GM12875 (cell line): ENCODE data around the gene UFD1.

Experiments used
- H3K4me3 ChIP-seq: one replicate; pipeline ENCODE4 v1.5.1; 2011; ENCODE audit warnings: low read depth, low read length, control low read depth
- CTCF ChIP-seq: IDR thresholded peaks from 2 replicates; pipeline ENCODE4 v1.5.1; 2011; ENCODE audit warnings: low read depth, mild to moderate bottlenecking, control low read depth, inconsistent platforms, low read length, moderate library complexity, borderline replicate concordance; ENCODE audit not compliant: insufficient read depth

Gene UFD1

GRCh38 chr22:19430890-19431541 lies 48.0 kb downstream of the UFD1 start:
- H3K4me3 ChIP-seq, result peak overlapping the region; percentile 92
- TF ChIP-seq CTCF, result no peak

GRCh38 chr22:19429950-19430889 lies 48.8 kb downstream of the UFD1 start:
- H3K4me3 ChIP-seq, result peak overlapping the region; percentile 92
- no peak for TF ChIP-seq CTCF

- H3K4me3 ChIP-seq, result no peak overlapping the region
- no peak for TF ChIP-seq CTCF
These were observed 54.9 kb downstream of the UFD1 start for GRCh38 chr22:19424186-19424500.

GRCh38 chr22:19422440-19423301 lies 56.3 kb downstream of the UFD1 start:
- H3K4me3 ChIP-seq, result no peak overlapping the region
- TF ChIP-seq CTCF, result no peak

- no peak for TF ChIP-seq CTCF
- no peak overlapping the region for H3K4me3 ChIP-seq
These were observed 58.7 kb downstream of the UFD1 start for GRCh38 chr22:19420321-19420720.

GRCh38 chr22:19419464-19420178 lies 59.4 kb downstream of the UFD1 start:
- no peak for TF ChIP-seq CTCF
- H3K4me3 ChIP-seq, result no peak overlapping the region
